HUES64 (cell line): ENCODE measurements around the gene FAM120B.

Source experiments
- H3K27ac ChIP-seq: 2 replicates; pipeline ENCODE4 v1.7.0; 2013; ENCODE audit warnings: low read depth, low read length, inconsistent platforms
- H3K27me3 ChIP-seq: 2 replicates; pipeline ENCODE4 v1.6.1; 2013; ENCODE audit warnings: mild to moderate bottlenecking, low read length; ENCODE audit not compliant: insufficient read depth
- H3K36me3 ChIP-seq: 2 replicates; pipeline ENCODE4 v1.6.1; 2013; ENCODE audit warnings: mild to moderate bottlenecking, low read length; ENCODE audit not compliant: insufficient read depth
- H3K4me1 ChIP-seq: 2 replicates; pipeline ENCODE4 v1.6.1; 2013; ENCODE audit warnings: mild to moderate bottlenecking, low read length, moderate library complexity; ENCODE audit not compliant: insufficient read depth
- H3K4me3 ChIP-seq: 2 replicates; pipeline ENCODE4 v1.5.1; 2013; ENCODE audit warnings: mild to moderate bottlenecking, low read length, moderate library complexity
- H3K9ac ChIP-seq: 2 replicates; pipeline ENCODE4 v1.6.1; 2013; ENCODE audit warnings: mild to moderate bottlenecking, low read depth, low read length
- H3K9me3 ChIP-seq: 2 replicates; pipeline ENCODE4 v1.6.1; 2013; ENCODE audit warnings: low read depth, low read length; ENCODE audit not compliant: insufficient read depth
- WGBS: fragments of 150-250, 120-280 bp; methylation state at CpG from one replicate; pipeline ENCODE4 v1.1.7; 2013; ENCODE audit warnings: missing lambda C conversion rate; 5-methylcytosine and 5-hydroxymethylcytosine counted together

Gene FAM120B

DNA sequence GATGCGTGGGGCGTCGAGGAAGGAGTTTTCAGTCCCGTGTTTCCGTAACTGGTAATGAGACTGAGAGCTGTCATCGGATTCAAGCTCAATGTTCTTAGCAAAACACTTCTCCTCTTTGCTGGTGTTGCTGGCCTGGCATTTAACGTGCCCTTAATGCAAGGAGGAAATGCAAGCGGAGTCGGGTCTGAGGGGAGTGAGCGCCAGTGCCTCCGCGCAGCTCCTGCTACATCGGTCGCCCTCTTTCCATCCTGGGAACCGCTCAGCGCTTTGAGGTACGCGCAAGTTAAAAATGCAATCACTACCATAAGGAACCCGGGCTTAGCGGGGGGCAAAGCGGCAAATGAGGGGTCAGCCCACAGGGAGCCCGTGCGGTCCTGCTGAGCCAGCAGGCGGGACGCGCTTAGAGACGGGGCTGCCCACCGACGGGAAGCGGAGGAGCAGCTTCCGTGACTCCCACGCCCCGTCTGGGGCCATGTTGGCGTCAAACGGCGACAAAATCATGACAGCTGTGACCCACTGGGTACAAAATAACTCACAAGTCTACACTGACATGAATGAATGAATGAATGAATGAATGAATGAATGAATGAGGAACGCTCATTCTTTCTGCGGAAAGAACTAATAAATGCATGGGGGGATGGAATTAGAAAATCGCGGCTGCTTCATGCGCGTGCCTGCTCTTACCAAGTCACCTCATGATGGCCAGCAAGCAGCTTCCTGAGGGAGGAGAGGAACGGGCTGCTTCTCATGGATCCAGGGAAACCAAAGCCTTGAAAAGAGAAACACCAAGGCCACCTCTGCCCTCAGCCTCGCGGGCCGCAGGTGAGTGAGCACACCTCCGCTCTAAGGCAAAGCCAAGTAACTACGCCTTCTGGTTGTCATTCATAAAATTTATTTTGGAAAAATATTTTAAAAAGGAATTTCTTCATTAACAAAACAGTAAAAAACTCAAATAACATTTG lies 24.9 kb upstream of the FAM120B start:
- WGBS = 93% methylated on average over 48 of the region's 48 CpGs
- no peak overlapping the region for H3K4me3 ChIP-seq
- H3K27ac ChIP-seq = no peak overlapping the region
- no peaks in the 10 kb centered on the region for H3K9me3 ChIP-seq
- H3K27me3 ChIP-seq = peaks cover 19% of the 10 kb centered on the region
- peaks cover 13% of the 10 kb centered on the region for H3K4me1 ChIP-seq
- H3K9ac ChIP-seq = no peak overlapping the region
- H3K36me3 ChIP-seq = peaks cover 9% of the 10 kb centered on the region; the same call in 1 of the 2 replicates

GRCh38 chr6:170282512-170283158 lies 23.9 kb upstream of the FAM120B start:
- Histone ChIP-seq H3K36me3 (peaks cover 9% of the 10 kb centered on the region; the same call in 1 of the 2 replicates), H3K27ac (no peak overlapping the region), H3K27me3 (peaks cover 29% of the 10 kb centered on the region), H3K9me3 (no peaks in the 10 kb centered on the region), H3K9ac (no peak overlapping the region), H3K4me3 (no peak overlapping the region), H3K4me1 (peaks cover 20% of the 10 kb centered on the region)
- WGBS = 95% methylated on average over 28 of the region's 28 CpGs

- 96% methylated on average over 60 of the region's 60 CpGs for WGBS
- no peak overlapping the region for H3K27ac ChIP-seq
- peaks cover 9% of the 10 kb centered on the region; the same call in 1 of the 2 replicates for H3K36me3 ChIP-seq
- H3K27me3 ChIP-seq = peaks cover 37% of the 10 kb centered on the region
- H3K4me3 ChIP-seq = no peak overlapping the region
- H3K4me1 ChIP-seq = peaks cover 26% of the 10 kb centered on the region
- H3K9me3 ChIP-seq = no peaks in the 10 kb centered on the region
- H3K9ac ChIP-seq = no peak overlapping the region
These were observed 23.1 kb upstream of the FAM120B start for GRCh38 chr6:170283212-170284081.

- H3K27ac ChIP-seq = no peak overlapping the region
- no peaks in the 10 kb centered on the region for H3K9me3 ChIP-seq
- 93% methylated on average over 15 of the region's 15 CpGs for WGBS
- no peak overlapping the region for H3K9ac ChIP-seq
- H3K27me3 ChIP-seq = peaks cover 45% of the 10 kb centered on the region
- no peak overlapping the region for H3K4me3 ChIP-seq
- H3K4me1 ChIP-seq = peaks cover 30% of the 10 kb centered on the region
- peaks cover 9% of the 10 kb centered on the region; the same call in 1 of the 2 replicates for H3K36me3 ChIP-seq
These were observed 22.3 kb upstream of the FAM120B start for GRCh38 chr6:170284126-170284773.

GRCh38 chr6:170284866-170285469 lies 21.6 kb upstream of the FAM120B start:
- Histone ChIP-seq H3K9ac (no peak overlapping the region), H3K36me3 (peaks cover 9% of the 10 kb centered on the region; the same call in 1 of the 2 replicates), H3K27me3 (peaks cover 52% of the 10 kb centered on the region), H3K4me1 (peaks cover 30% of the 10 kb centered on the region), H3K4me3 (no peak overlapping the region), H3K9me3 (no peaks in the 10 kb centered on the region), H3K27ac (no peak overlapping the region)
- 92% methylated on average over 24 of the region's 24 CpGs for WGBS

GRCh38 chr6:170285482-170285881 lies 21.1 kb upstream of the FAM120B start:
- H3K4me1 ChIP-seq = peaks cover 30% of the 10 kb centered on the region
- no peak overlapping the region for H3K9ac ChIP-seq
- H3K4me3 ChIP-seq = no peak overlapping the region
- H3K9me3 ChIP-seq = no peaks in the 10 kb centered on the region
- peaks cover 57% of the 10 kb centered on the region for H3K27me3 ChIP-seq
- H3K36me3 ChIP-seq = peaks cover 9% of the 10 kb centered on the region; the same call in 1 of the 2 replicates
- WGBS = 94% methylated on average over 5 of the region's 5 CpGs
- H3K27ac ChIP-seq = no peak overlapping the region

DNA sequence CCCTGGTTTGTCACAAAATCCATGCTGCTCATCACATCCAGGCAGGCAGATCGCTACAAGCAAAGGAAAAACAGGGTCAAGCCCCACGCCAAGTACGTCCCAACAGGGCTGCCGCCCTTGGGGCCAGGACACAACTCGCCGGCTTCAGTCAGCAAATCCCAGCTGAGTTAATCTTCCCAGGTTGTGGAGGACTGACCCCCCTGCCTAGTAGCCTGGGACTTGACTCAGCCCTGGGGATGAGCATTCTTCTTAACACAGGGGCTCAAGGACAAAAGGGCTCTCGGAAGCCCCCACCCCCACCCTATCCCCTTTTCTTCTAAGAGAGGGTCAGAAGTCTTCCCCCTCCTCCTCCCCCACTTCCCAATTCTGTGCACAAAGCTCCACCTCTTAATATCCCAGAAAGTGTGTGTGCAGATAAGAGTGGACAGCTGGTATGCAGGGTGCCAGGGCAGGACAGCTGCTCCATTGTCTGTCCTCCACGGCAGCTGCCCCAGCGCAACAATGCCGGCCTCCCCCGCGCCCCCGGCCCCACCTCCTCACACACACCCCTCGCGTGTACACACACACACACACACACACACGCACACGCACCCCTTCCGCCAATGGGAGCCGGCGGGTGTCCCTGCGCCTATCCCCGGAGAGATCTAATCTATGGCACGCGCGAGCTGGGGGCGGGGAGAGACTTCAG lies 20.2 kb upstream of the FAM120B start:
- peaks cover 30% of the 10 kb centered on the region for H3K4me1 ChIP-seq
- no peak overlapping the region for H3K27ac ChIP-seq
- no peaks in the 10 kb centered on the region for H3K9me3 ChIP-seq
- no peak overlapping the region for H3K9ac ChIP-seq
- H3K27me3 ChIP-seq = peaks cover 65% of the 10 kb centered on the region
- H3K4me3 ChIP-seq = no peak overlapping the region
- WGBS = 16% methylated on average over 26 of the region's 26 CpGs
- peaks cover 9% of the 10 kb centered on the region; the same call in 1 of the 2 replicates for H3K36me3 ChIP-seq

GRCh38 chr6:170286934-170287265 lies 19.7 kb upstream of the FAM120B start:
- peaks cover 30% of the 10 kb centered on the region for H3K4me1 ChIP-seq
- peaks cover 9% of the 10 kb centered on the region; the same call in 1 of the 2 replicates for H3K36me3 ChIP-seq
- H3K9me3 ChIP-seq = no peaks in the 10 kb centered on the region
- no peak overlapping the region for H3K9ac ChIP-seq
- H3K4me3 ChIP-seq = no peak overlapping the region
- peaks cover 70% of the 10 kb centered on the region for H3K27me3 ChIP-seq
- no peak overlapping the region for H3K27ac ChIP-seq
- 32% methylated on average over 2 of the region's 2 CpGs for WGBS

DNA sequence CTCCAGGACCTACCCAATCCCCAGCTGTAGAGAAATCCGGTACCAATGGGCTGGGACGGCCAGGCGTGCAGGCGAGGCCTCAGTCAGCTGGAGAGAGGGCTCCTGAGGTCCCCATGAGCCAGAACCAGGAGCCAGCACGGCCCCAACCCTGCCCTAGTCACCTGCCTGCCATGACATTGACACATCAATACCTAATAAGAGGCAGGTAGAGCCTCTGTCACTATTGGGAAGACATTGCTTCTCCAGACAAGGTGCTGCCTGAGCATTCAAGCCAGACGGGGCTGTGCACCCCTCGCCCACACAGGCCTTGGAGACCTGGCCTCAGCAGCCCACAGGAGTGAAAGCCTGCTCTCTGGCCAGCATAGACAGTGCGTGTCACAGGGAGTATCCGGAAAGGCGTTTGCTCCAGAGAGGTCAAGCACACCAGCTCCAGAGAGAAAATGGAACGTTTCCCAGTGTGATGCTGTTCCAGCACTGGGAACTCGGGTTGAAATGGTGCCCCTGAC lies 19.1 kb upstream of the FAM120B start:
- H3K36me3 ChIP-seq = peaks cover 8% of the 10 kb centered on the region; the same call in 1 of the 2 replicates
- no peak overlapping the region for H3K9ac ChIP-seq
- 0 out of 2 replicates have a peak overlapping the region, but pooled peaks have one; percentile 61 for H3K4me3 ChIP-seq
- WGBS = 67% methylated on average over 12 of the region's 12 CpGs
- no peaks in the 10 kb centered on the region for H3K9me3 ChIP-seq
- H3K4me1 ChIP-seq = peaks cover 33% of the 10 kb centered on the region
- H3K27me3 ChIP-seq = peaks cover 75% of the 10 kb centered on the region
- no peak overlapping the region for H3K27ac ChIP-seq
